Measurements from ENCODE around the gene LCOR.

- TF ChIP-seq CTCF (IDR thresholded peaks at IDR 0.05) (no peak), EZH2 (IDR thresholded peaks at IDR 0.05) (no peak)
These were observed 8.9 kb downstream of the LCOR start for GRCh38 chr10:96840841-96841518.

Measured in neural progenitor cell (in vitro differentiated cells).